ENCODE data around the gene KSR2. TPM values are rescaled to one million over a fixed set of nuclear protein-coding genes. Genes with fewer than 3 reads are reported as not detected.

Gene KSR2
- total and polyA plus RNA-seq, 3 donors from 2014 or later: 2.4 to 3.8 (median 2.4) TPM

DNA sequence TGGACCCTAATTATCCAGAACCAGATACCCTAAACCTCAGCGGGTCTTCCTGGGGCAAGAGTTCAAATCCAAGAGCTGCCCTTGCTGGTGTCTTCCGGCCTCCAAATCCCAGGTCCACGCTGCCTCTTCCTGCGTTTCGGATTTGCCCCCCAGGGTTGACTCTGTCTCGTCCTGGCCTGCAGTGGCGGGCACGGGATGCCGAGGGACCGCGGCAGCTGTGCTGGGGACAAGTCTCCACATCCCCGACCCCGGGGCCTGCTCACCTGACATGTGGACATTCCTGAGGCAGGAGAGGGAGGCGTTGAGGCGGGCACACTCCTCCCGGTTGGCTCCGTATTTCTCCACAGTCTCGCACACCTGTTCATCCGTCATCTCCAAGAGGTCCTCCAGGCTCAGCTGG lies 113.6 kb downstream of the KSR2 start:
- 93 to 94% methylated on average over 19 of the region's 19 CpGs for WGBS, 2 donors
- Histone ChIP-seq H3K9me3 (no peaks in the 10 kb centered on the region), H3K4me1 (no peaks in the 10 kb centered on the region), H3K27me3 (no peaks in the 10 kb centered on the region), H3K36me3 (ENCODE audit: low read depth, missing control alignments) (no peaks in the 10 kb centered on the region), H3K27ac (no peak overlapping the region), H3K4me3 (no peak overlapping the region)
- no peak for TF ChIP-seq CTCF (IDR thresholded peaks at IDR 0.05)
- no peak for TF ChIP-seq POLR2A (IDR thresholded peaks at IDR 0.05)
- intact Hi-C loops (cut with DNase I; ENCODE audit: low total_unique reads): no loop called here
- DNase-seq: no peak

- Histone ChIP-seq H3K4me3 (no peak overlapping the region), H3K27me3 (no peaks in the 10 kb centered on the region), H3K9me3 (no peaks in the 10 kb centered on the region), H3K36me3 (ENCODE audit: low read depth, missing control alignments) (no peaks in the 10 kb centered on the region), H3K27ac (no peak overlapping the region), H3K4me1 (no peaks in the 10 kb centered on the region)
- peak; percentile 79 for DNase-seq
- intact Hi-C loops (cut with DNase I; ENCODE audit: low total_unique reads): no loop called here
- WGBS, 2 donors: 52 to 55% methylated on average over 6 of the region's 6 CpGs
- no peak for TF ChIP-seq POLR2A (IDR thresholded peaks at IDR 0.05)
- peak; percentile 29 to 65 (median 55) for TF ChIP-seq CTCF (IDR thresholded peaks at IDR 0.05)
Measured at GRCh38 chr12:117854339-117855012, 114.3 kb downstream of the KSR2 start.

DNA sequence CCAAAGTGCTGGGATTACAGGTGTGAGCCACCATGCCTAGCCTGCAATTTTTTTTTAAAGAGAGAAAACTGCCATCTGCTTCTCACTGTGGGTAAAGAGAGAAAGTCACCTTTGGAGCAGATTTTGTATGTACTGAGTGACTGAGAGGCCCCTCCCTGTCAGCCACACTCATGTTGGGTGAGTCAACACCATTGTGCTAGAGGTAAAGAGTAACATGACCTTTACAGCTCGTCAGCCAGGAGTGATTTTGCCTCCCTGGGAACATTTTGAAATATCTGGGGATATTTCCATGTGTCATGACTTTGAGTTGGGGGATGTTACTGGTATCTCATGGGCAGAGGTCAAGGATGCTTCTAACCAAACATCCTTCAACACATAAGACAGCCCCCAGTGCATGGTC lies 115.2 kb downstream of the KSR2 start:
- no peak overlapping the region for H3K27ac ChIP-seq
- TF ChIP-seq POLR2A (IDR thresholded peaks at IDR 0.05): no peak
- TF ChIP-seq CTCF (IDR thresholded peaks at IDR 0.05): no peak
- intact Hi-C loops (cut with DNase I; ENCODE audit: low total_unique reads): no loop called here
- H3K4me1 ChIP-seq: no peaks in the 10 kb centered on the region
- DNase-seq: no peak
- no peak overlapping the region for H3K4me3 ChIP-seq
- H3K9me3 ChIP-seq: no peaks in the 10 kb centered on the region
- WGBS, 2 donors: 48 to 75% methylated on average over 1 of the region's 1 CpG
- H3K36me3 ChIP-seq (ENCODE audit: low read depth, missing control alignments): no peaks in the 10 kb centered on the region
- H3K27me3 ChIP-seq: no peaks in the 10 kb centered on the region

- H3K27ac ChIP-seq: no peak overlapping the region
- H3K4me3 ChIP-seq: no peak overlapping the region
- no peaks in the 10 kb centered on the region for H3K36me3 ChIP-seq (ENCODE audit: low read depth, missing control alignments)
- H3K4me1 ChIP-seq: no peaks in the 10 kb centered on the region
- WGBS, 2 donors: 19 to 24% methylated on average over 2 of the region's 2 CpGs
- TF ChIP-seq CTCF (IDR thresholded peaks at IDR 0.05) (peak; percentile 58 to 95 (median 81)), POLR2A (IDR thresholded peaks at IDR 0.05) (no peak)
- intact Hi-C loops (cut with DNase I; ENCODE audit: low total_unique reads): no loop called here
- no peaks in the 10 kb centered on the region for H3K27me3 ChIP-seq
- no peaks in the 10 kb centered on the region for H3K9me3 ChIP-seq
- peak; percentile 42 for DNase-seq
Measured at GRCh38 chr12:117850048-117850447, 118.7 kb downstream of the KSR2 start.

- H3K27me3 ChIP-seq: no peaks in the 10 kb centered on the region
- 52 to 62% methylated on average over 4 to 5 of the region's 5 CpGs for WGBS, 2 donors
Measured at GRCh38 chr12:117847371-117847770, 121.4 kb downstream of the KSR2 start.

More at GRCh38 chr12:117847371-117847770, 121.4 kb downstream of the KSR2 start:
- TF ChIP-seq POLR2A (IDR thresholded peaks at IDR 0.05) (no peak), CTCF (IDR thresholded peaks at IDR 0.05) (no peak)
- no peak for DNase-seq
- Histone ChIP-seq H3K4me3 (no peak overlapping the region), H3K9me3 (no peaks in the 10 kb centered on the region), H3K27ac (no peak overlapping the region), H3K36me3 (ENCODE audit: low read depth, missing control alignments) (no peaks in the 10 kb centered on the region), H3K4me1 (no peaks in the 10 kb centered on the region)
- intact Hi-C loops (cut with DNase I; ENCODE audit: low total_unique reads): loop anchor here (10.0 kb wide), 1 partner anchor 633 kb away; no protein-coding TSS in a partner anchor

Measured in testis (tissue), 3 donors.